CD4-positive, CD25-positive, alpha-beta regulatory T cell (primary cell): ENCODE results near the gene NFE2L1. TPM values are rescaled to one million over a fixed set of nuclear protein-coding genes. Genes with fewer than 3 reads are reported as not detected.

Experiments used
- ATAC-seq, 2 donors: fragments of 150-1000 bp; cut with Tn5 transposase; one replicate each; pipeline ENCODE4 v1.10.0; 2021; ENCODE audit warnings: low read depth in 2 of 2, moderate number of reproducible peaks in 2 of 2, moderate library complexity in 1 of 2
- DNase-seq, 3 donors: peaks; one replicate each; pipeline versions ENCODE4 v3.0.0 to v3.0.0-alpha.2; 2012 to 2022; ENCODE audit warnings: mixed read lengths in 1 of 3
- H3K27ac ChIP-seq: one replicate; pipeline ENCODE4 v1.7.0; 2013; ENCODE audit warnings: mild to moderate bottlenecking, low read length; ENCODE audit not compliant: insufficient read depth, poor library complexity, severe bottlenecking
- H3K27me3 ChIP-seq: one replicate; pipeline ENCODE4 v1.7.0; 2013; ENCODE audit warnings: low read length; ENCODE audit not compliant: control insufficient read depth, insufficient read depth
- H3K36me3 ChIP-seq: one replicate; pipeline ENCODE4 v1.7.0; 2013; ENCODE audit warnings: mild to moderate bottlenecking, low read length, moderate library complexity; ENCODE audit not compliant: control insufficient read depth, insufficient read depth
- H3K4me1 ChIP-seq: 2 replicates; pipeline ENCODE4 v1.7.0; 2013; ENCODE audit warnings: mild to moderate bottlenecking, low read length; ENCODE audit not compliant: insufficient read depth, control insufficient read depth, poor library complexity, severe bottlenecking
- H3K4me3 ChIP-seq: one replicate; pipeline ENCODE4 v1.7.0; 2013; ENCODE audit warnings: low read depth, mild to moderate bottlenecking, low read length, moderate library complexity
- H3K9me3 ChIP-seq, 2 experiments: 1 replicate in 1 of 2; 2 replicates in 1 of 2; pipeline ENCODE4 v1.7.0; 2013; ENCODE audit warnings: low read length in 2 of 2, mild to moderate bottlenecking in 1 of 2, moderate library complexity in 1 of 2; ENCODE audit not compliant: control insufficient read depth in 2 of 2
- H3K27ac Mint-ChIP-seq, 3 donors: one replicate each; pipeline ENCODE4 v1.8.0; 2020 to 2022; ENCODE audit warnings: mild to moderate bottlenecking in 3 of 3, mixed read lengths in 3 of 3, moderate library complexity in 2 of 3
- H3K27me3 Mint-ChIP-seq: one replicate; pipeline ENCODE4 v1.8.0; 2022; ENCODE audit warnings: mild to moderate bottlenecking, mixed read lengths
- H3K36me3 Mint-ChIP-seq: one replicate; pipeline ENCODE4 v1.8.0; 2020; ENCODE audit warnings: mixed read lengths
- H3K4me1 Mint-ChIP-seq, 4 donors: one replicate each; pipeline ENCODE4 v1.8.0; 2020 to 2022; ENCODE audit warnings: mixed read lengths in 4 of 4, mild to moderate bottlenecking in 1 of 4
- H3K4me3 Mint-ChIP-seq, 4 donors: one replicate each; pipeline ENCODE4 v1.8.0; 2020 to 2022; ENCODE audit warnings: mild to moderate bottlenecking in 4 of 4, mixed read lengths in 4 of 4, moderate library complexity in 3 of 4
- H3K9me3 Mint-ChIP-seq, 7 donors: one replicate each; pipeline ENCODE4 v1.8.0; 2020 to 2022; ENCODE audit warnings: mixed read lengths in 7 of 7, mild to moderate bottlenecking in 3 of 7, moderate library complexity in 2 of 7
- polyA plus RNA-seq, 4 donors: library from polyadenylated mRNA; unstranded; fragments of 300-500 nt; fragmentation: Illumina TruSeq; gene quantifications; one replicate each; pipeline ENCODE4 v1.2.3, GENCODE V29; 2021
- total RNA-seq: library from RNA; stranded (reverse); gene quantifications from one replicate; pipeline ENCODE4 v1.2.3, GENCODE V29; 2022

NFE2L1 gene
- total and polyA plus RNA-seq, 5 donors from 2014 or later = 6.7 to 41.0 (median 7.3) TPM

DNA sequence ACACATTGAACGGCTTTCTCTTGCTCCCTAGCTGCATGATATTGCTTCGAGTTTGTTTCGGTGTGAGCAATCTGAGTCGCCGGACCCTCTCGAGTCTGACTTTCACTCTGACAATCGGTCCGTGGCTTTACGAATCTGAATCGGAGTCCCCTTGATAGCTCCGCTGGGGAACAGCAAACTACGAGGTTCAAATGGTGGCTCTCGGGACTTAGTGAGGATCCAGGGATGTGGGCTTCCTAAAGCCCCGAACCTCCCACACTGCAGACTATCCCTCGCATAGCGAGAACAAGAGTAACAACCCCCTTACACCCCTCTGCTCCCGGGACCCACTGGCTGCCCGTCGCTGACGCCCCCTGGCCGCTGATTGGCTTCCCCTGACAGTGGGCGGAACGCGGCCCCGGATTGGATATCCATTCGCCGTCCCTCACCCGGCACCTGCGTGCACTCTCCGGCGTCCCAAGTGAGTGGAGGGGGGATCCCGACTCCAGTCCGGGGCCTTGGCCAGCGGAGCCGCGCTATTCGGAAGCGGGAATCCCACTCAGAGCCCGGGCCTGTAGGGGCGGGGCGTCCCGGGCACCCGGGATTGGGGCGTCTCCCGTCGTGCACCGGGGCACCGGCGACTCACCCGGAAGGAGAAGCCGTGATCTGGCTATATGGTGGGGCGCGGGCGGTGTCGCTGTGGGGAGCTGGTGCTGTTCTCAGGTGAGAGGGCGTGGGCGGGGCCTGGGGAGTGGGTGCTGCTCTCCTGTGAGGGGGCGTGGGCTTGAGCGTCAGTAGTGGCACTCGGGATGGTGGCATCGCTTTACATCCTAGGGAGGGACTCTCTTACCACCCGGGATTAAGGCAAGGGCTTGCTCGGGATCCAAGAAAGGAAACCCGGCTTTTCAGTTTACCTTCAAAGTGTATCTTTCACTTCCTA, 59.2 kb downstream of the NFE2L1 start, which contains the start of gene SNX11:
TSS of gene SNX11 (plus strand) at position 630 of the 919 bp plus-strand sequence. CDS start 4,278 bp downstream, outside the sequence.
- Mint-ChIP-seq H3K27me3 (peaks cover 12% of the 10 kb centered on the region), H3K27ac (peak within 1 kb of the TSS; percentile 96 to 97 (median 96)), H3K36me3 (no peaks in the 10 kb centered on the region), H3K4me1 (peaks cover 29 to 68% (median 45%) of the 10 kb centered on the region in 4 donors), H3K4me3 (peak within 1 kb of the TSS; percentile 93 to 99 (median 98)), H3K9me3 (no peaks in the 10 kb centered on the region)
- H3K27me3 ChIP-seq = no peaks in the 10 kb centered on the region
- H3K9me3 ChIP-seq = no peaks in the 10 kb centered on the region
- peak within 1 kb of the TSS; percentile 98 for H3K4me3 ChIP-seq
- peak within 1 kb of the TSS; percentile 89 for H3K27ac ChIP-seq
- ATAC-seq = peak; percentile 91 to 94
- peak; percentile 94 to 98 (median 95) for DNase-seq
- no peaks in the 10 kb centered on the region for H3K36me3 ChIP-seq
- H3K4me1 ChIP-seq = peaks cover 31% of the 10 kb centered on the region

DNA sequence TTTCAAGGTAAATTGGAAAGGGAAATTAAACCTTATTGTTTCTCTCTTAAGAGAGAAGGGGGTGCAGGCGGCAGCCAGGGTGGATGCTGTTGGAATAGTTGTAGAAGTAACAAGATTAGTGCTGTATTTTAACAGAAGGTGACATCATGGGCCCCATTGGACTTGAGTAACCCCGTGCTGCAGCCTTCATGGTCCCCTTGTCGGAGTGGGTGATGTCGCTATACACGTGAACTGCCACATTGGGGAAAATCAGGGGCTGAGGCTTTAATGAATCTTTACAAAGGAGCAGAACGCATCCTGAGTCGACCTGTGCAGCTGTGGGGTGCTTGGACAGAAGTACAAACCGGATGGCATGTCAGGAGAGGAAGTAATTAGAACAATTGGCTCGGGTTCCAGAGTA, 62.6 kb downstream of the NFE2L1 start:
- H3K27ac Mint-ChIP-seq = peak overlapping the region; percentile 73 to 89 (median 89)
- H3K4me1 Mint-ChIP-seq = peaks cover 29 to 61% (median 50%) of the 10 kb centered on the region in 4 donors
- H3K4me3 Mint-ChIP-seq = peak overlapping the region in 3 of 4 donors; percentile 20 to 98 (median 62)
- H3K36me3 ChIP-seq = no peaks in the 10 kb centered on the region
- DNase-seq = no peak
- ATAC-seq = no peak
- H3K4me1 ChIP-seq = peaks cover 43% of the 10 kb centered on the region
- peaks cover 6% of the 10 kb centered on the region for H3K27me3 Mint-ChIP-seq
- no peaks in the 10 kb centered on the region for H3K36me3 Mint-ChIP-seq
- H3K27me3 ChIP-seq = no peaks in the 10 kb centered on the region
- no peak overlapping the region for H3K4me3 ChIP-seq
- peak overlapping the region; percentile 15 for H3K27ac ChIP-seq
- no peaks in the 10 kb centered on the region for H3K9me3 ChIP-seq
- no peaks in the 10 kb centered on the region for H3K9me3 Mint-ChIP-seq

Other genes starting within 250 kb of the NFE2L1 start
- 46.1 TPM for gene OSBPL7, start 226.6 kb upstream of the NFE2L1 start, total RNA-seq
- 1 to 10 TPM; 2.1 to 5.1 (median 3.4) TPM for gene OSBPL7, start 226.6 kb upstream of the NFE2L1 start, polyA plus RNA-seq
- gene MRPL10, start 216.8 kb upstream of the NFE2L1 start, total RNA-seq = 40.8 TPM
- gene MRPL10, start 216.8 kb upstream of the NFE2L1 start, polyA plus RNA-seq = 10 to 100 TPM; 47.2 to 58.8 (median 54.2) TPM
- 0.20 TPM for gene LRRC46, start 216.7 kb upstream of the NFE2L1 start, total RNA-seq
- gene LRRC46, start 216.7 kb upstream of the NFE2L1 start, polyA plus RNA-seq = under 1 TPM; 0.11 to 0.48 (median 0.21) TPM
- gene SCRN2, start 207.1 kb upstream of the NFE2L1 start, total RNA-seq = 24.4 TPM
- 10 to 100 TPM; 15.9 to 30.9 (median 21.2) TPM for gene SCRN2, start 207.1 kb upstream of the NFE2L1 start, polyA plus RNA-seq
- 0.17 TPM for gene SP6, start 197.2 kb upstream of the NFE2L1 start, total RNA-seq
- not detected for gene SP6, start 197.2 kb upstream of the NFE2L1 start, polyA plus RNA-seq
- gene SP2, start 152.1 kb upstream of the NFE2L1 start, total RNA-seq = 35.0 TPM
- 1 to 10 TPM; 6.2 to 7.5 (median 6.6) TPM for gene SP2, start 152.1 kb upstream of the NFE2L1 start, polyA plus RNA-seq
- gene PNPO, start 106.8 kb upstream of the NFE2L1 start, total RNA-seq = 7.8 TPM
- 10 to 100 TPM; 18.3 to 25.5 (median 19.0) TPM for gene PNPO, start 106.8 kb upstream of the NFE2L1 start, polyA plus RNA-seq
- gene PRR15L, start 90.5 kb upstream of the NFE2L1 start, total RNA-seq = not detected
- under 1 TPM in 2 of 4 donors, not detected in 2; 0.19 to 0.36 TPM for gene PRR15L, start 90.5 kb upstream of the NFE2L1 start, polyA plus RNA-seq
- 256 TPM for gene CDK5RAP3, start 77.2 kb upstream of the NFE2L1 start, total RNA-seq
- gene CDK5RAP3, start 77.2 kb upstream of the NFE2L1 start, polyA plus RNA-seq = 10 to 100 TPM; 68.9 to 83.4 (median 71.4) TPM
- 0.59 TPM for gene COPZ2, start 10.6 kb upstream of the NFE2L1 start, total RNA-seq
- 1 to 10 TPM in 3 of 4 donors, under 1 TPM in 1; 0.55 to 4.1 (median 2.6) TPM for gene COPZ2, start 10.6 kb upstream of the NFE2L1 start, polyA plus RNA-seq
- 19.0 TPM for gene CBX1, start 53.1 kb downstream of the NFE2L1 start, total RNA-seq
- 10 to 100 TPM; 13.9 to 22.7 (median 15.5) TPM for gene CBX1, start 53.1 kb downstream of the NFE2L1 start, polyA plus RNA-seq
- gene SNX11, start 59.4 kb downstream of the NFE2L1 start, total RNA-seq = 15.8 TPM
- gene SNX11, start 59.4 kb downstream of the NFE2L1 start, polyA plus RNA-seq = 10 to 100 TPM; 15.1 to 22.8 (median 21.7) TPM